ENCODE data around the gene ALOX12B.

DNA sequence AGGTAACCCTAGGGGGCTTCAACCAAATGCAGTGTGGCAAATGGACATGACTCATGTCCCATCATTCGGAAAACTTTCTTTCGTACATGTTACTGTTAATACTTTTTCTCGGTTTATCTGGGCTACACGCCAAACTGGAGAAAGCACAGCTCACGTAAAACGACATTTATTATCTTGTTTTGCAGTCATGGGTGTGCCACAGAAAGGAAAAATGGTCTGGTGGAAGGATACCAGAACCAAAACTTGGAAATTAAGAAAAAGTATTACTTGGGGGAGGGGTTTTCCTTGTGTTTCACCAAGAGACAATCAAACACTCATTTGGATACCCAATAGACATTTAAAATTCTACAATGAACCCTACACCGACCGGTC lies 25.1 kb downstream of the ALOX12B start:
- TF ChIP-seq, protein P1, sequence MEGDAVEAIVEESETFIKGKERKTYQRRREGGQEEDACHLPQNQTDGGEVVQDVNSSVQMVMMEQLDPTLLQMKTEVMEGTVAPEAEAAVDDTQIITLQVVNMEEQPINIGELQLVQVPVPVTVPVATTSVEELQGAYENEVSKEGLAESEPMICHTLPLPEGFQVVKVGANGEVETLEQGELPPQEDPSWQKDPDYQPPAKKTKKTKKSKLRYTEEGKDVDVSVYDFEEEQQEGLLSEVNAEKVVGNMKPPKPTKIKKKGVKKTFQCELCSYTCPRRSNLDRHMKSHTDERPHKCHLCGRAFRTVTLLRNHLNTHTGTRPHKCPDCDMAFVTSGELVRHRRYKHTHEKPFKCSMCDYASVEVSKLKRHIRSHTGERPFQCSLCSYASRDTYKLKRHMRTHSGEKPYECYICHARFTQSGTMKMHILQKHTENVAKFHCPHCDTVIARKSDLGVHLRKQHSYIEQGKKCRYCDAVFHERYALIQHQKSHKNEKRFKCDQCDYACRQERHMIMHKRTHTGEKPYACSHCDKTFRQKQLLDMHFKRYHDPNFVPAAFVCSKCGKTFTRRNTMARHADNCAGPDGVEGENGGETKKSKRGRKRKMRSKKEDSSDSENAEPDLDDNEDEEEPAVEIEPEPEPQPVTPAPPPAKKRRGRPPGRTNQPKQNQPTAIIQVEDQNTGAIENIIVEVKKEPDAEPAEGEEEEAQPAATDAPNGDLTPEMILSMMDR (IDR thresholded peaks at IDR 0.05), result no peak
- TF ChIP-seq POLR2A (IDR thresholded peaks at IDR 0.05), result no peak

Measured in lower leg skin (tissue), 3 donors.